ENCODE results near the gene CST3.

DNA sequence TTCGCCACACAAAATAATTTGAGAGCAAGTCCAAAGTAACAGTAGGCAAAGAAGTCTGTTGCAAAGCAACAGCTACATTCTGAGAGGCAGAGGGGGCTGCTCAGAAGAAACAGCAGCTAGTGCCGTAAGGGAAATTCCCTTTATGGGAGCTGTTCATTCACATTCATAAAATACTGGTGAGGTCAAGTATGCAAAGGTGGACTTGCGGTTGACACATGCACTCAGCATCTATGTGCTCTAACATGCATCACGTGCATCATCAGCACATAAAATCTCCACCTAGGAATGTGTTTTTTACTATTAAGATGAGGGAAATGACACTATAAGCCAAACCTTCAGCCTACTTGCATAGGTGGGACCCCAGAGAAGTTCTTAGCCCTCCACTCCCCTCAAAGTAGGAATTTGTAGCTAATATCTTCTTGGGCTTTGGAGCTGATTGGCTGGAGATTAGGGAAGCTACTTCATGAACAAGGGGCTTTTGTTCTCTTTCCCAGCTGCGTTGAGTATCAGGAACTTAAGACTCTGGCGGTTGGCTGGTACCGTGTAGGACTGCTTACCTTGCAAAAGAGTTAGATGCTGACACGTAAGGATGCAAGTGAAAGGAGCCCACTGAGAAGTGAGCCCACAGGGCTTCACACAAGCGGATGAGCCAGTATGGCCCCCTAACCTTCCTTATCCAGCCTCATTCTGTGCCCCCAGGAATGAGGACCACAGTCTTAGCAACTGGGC is 12.4 kb downstream of the CST3 start:
- TF ChIP-seq, protein P1, sequence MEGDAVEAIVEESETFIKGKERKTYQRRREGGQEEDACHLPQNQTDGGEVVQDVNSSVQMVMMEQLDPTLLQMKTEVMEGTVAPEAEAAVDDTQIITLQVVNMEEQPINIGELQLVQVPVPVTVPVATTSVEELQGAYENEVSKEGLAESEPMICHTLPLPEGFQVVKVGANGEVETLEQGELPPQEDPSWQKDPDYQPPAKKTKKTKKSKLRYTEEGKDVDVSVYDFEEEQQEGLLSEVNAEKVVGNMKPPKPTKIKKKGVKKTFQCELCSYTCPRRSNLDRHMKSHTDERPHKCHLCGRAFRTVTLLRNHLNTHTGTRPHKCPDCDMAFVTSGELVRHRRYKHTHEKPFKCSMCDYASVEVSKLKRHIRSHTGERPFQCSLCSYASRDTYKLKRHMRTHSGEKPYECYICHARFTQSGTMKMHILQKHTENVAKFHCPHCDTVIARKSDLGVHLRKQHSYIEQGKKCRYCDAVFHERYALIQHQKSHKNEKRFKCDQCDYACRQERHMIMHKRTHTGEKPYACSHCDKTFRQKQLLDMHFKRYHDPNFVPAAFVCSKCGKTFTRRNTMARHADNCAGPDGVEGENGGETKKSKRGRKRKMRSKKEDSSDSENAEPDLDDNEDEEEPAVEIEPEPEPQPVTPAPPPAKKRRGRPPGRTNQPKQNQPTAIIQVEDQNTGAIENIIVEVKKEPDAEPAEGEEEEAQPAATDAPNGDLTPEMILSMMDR (IDR thresholded peaks at IDR 0.05), result no peak
- no peak for TF ChIP-seq ZFX (IDR thresholded peaks at IDR 0.05; ENCODE audit: borderline replicate concordance)

Data from 22Rv1 (cell line).